Stimulated activated CD4-positive, alpha-beta T cell treated with anti-CD3 and anti-CD28 coated beads, Interleukin-4, amount 100 ng/mL, for 48 hours (primary cell): ENCODE results near the gene TPGS1.

Experiments used
- DNase-seq, 2 donors: peaks; one replicate each; pipeline ENCODE4 v3.0.0-alpha.2; 2020; ENCODE audit warnings: low read depth in 2 of 2

The TPGS1 gene

GRCh38 chr19:539429-540030, 32.2 kb downstream of the TPGS1 start:
- no peak for DNase-seq

GRCh38 chr19:540867-541637, 33.8 kb downstream of the TPGS1 start:
- no peak for DNase-seq

- DNase-seq = no peak
Observed at GRCh38 chr19:541699-542098, 34.4 kb downstream of the TPGS1 start.

GRCh38 chr19:542173-542866, 35.0 kb downstream of the TPGS1 start:
- DNase-seq = no peak

- DNase-seq = peak; percentile 56 to 67
Observed at GRCh38 chr19:543910-544608, 36.8 kb downstream of the TPGS1 start, which contains the start of gene GZMM. GZMM (plus strand) TSS chr19:544053; CDS start chr19:544072, 19 bp downstream.

- no peak for DNase-seq
Observed at GRCh38 chr19:547117-547516, 39.8 kb downstream of the TPGS1 start.

- DNase-seq = no peak
Observed at GRCh38 chr19:547836-548720, 40.8 kb downstream of the TPGS1 start.

GRCh38 chr19:548886-549830, 41.9 kb downstream of the TPGS1 start:
- no peak for DNase-seq

GRCh38 chr19:554817-555216, 47.5 kb downstream of the TPGS1 start:
- DNase-seq = no peak

- DNase-seq = no peak
Observed at GRCh38 chr19:555474-555808, 48.1 kb downstream of the TPGS1 start.

GRCh38 chr19:556611-557382, 49.5 kb downstream of the TPGS1 start:
- no peak for DNase-seq

- no peak for DNase-seq
Observed at GRCh38 chr19:558770-559439, 51.6 kb downstream of the TPGS1 start.

- no peak for DNase-seq
Observed at GRCh38 chr19:560121-560520, 52.8 kb downstream of the TPGS1 start.

GRCh38 chr19:566403-566802, 59.1 kb downstream of the TPGS1 start:
- DNase-seq = no peak

- no peak for DNase-seq
Observed at GRCh38 chr19:566844-567243, 59.5 kb downstream of the TPGS1 start.

- no peak for DNase-seq
Observed at GRCh38 chr19:567296-567900, 60.1 kb downstream of the TPGS1 start.
